Sigmoid colon (tissue), 7 donors: ENCODE data around the gene RPL10A. TPM values are rescaled to one million over a fixed set of nuclear protein-coding genes. Genes with fewer than 3 reads are reported as not detected.

ENCODE experiments used
- DNase-seq: peaks from one replicate; pipeline ENCODE4 v3.0.0-alpha.2; 2019
- H3K27ac ChIP-seq, 4 donors: fragments of 200-600 bp; sonication (generic); one replicate each; pipeline ENCODE4 v1.5.1; 2016 to 2019; ENCODE audit warnings: mild to moderate bottlenecking in 1 of 4
- H3K27me3 ChIP-seq, 3 donors: fragments of 200-600 bp; sonication (generic); one replicate each; pipeline ENCODE4 v1.5.1; 2019; ENCODE audit warnings: mild to moderate bottlenecking in 1 of 3
- H3K36me3 ChIP-seq, 4 donors: fragments of 200-600 bp; sonication (generic); one replicate each; pipeline ENCODE4 v1.5.1; 2016 to 2019
- H3K4me1 ChIP-seq, 4 donors: fragments of 200-600 bp; sonication (generic); one replicate each; pipeline ENCODE4 v1.5.1; 2017 to 2019
- H3K4me3 ChIP-seq, 4 donors: fragments of 200-600 bp; sonication (generic); one replicate each; pipeline ENCODE4 v1.5.1; 2017 to 2019; ENCODE audit warnings: mild to moderate bottlenecking in 2 of 4, moderate library complexity in 1 of 4
- H3K9me3 ChIP-seq, 4 donors: fragments of 200-600 bp in 3 of 4; sonication (generic) in 3 of 4; one replicate each; pipeline versions ENCODE4 v1.5.1 to v1.6.1; 2013 to 2019
- EP300 ChIP-seq, 4 donors: sonication (generic); formaldehyde crosslinking; IDR thresholded peaks; one replicate each; pipeline ENCODE4 v1.6.1; 2017; ENCODE audit warnings: antibody characterized with exemption in 4 of 4
- POLR2A ChIP-seq, 2 donors: fragments of 450-650 bp; IDR thresholded peaks; one replicate each; pipeline ENCODE4 v1.6.1; 2016; ENCODE audit warnings: antibody characterized with exemption in 2 of 2, mild to moderate bottlenecking in 2 of 2, moderate library complexity in 2 of 2
- POLR2AphosphoS5 ChIP-seq, 4 donors: sonication (generic); formaldehyde crosslinking; IDR thresholded peaks; one replicate each; pipeline ENCODE4 v1.6.1; 2017; ENCODE audit warnings: antibody characterized with exemption in 4 of 4
- WGBS, 2 donors: extraction: QIAGEN DNeasy Blood & Tissue Kit; methylation state at CpG; one replicate each; pipeline ENCODE4 v1.1.7; 2013; 5-methylcytosine and 5-hydroxymethylcytosine counted together
- intact Hi-C: fragments of 100-400 bp; cut with DNase I; formaldehyde crosslinking; loops from one replicate; pipeline ENCODE4 v1.15.1; 2023
- polyA plus RNA-seq, 3 donors: library from polyadenylated mRNA; stranded (reverse); fragments of 200-250 nt; gene quantifications; one replicate each; pipeline ENCODE4 v1.2.3, GENCODE V29; 2013
- total RNA-seq, 4 donors: library from RNA; depleted of rRNA; stranded (reverse); fragments of >200 nt; gene quantifications; one replicate each; pipeline ENCODE4 v1.1.0, GENCODE V29; 2016
- TF ChIP-seq, protein P1 (sequence below), 4 experiments: fragments of 450-650 bp in 3 of 4; fragments of 200-600 bp in 1 of 4; IDR thresholded peaks; one replicate each; pipeline ENCODE4 v1.5.1; 2016 to 2019; ENCODE audit warnings: antibody characterized with exemption in 4 of 4, mild to moderate bottlenecking in 3 of 4, moderate library complexity in 2 of 4
- donor health status: healthy with polysubstance abuse.
- donor health status: Bipolar disorder and iron deficiency.
- donor health status: healthy.

Gene RPL10A
- total and polyA plus RNA-seq, 7 donors = 1,381 to 3,217 (median 2,085) TPM

DNA sequence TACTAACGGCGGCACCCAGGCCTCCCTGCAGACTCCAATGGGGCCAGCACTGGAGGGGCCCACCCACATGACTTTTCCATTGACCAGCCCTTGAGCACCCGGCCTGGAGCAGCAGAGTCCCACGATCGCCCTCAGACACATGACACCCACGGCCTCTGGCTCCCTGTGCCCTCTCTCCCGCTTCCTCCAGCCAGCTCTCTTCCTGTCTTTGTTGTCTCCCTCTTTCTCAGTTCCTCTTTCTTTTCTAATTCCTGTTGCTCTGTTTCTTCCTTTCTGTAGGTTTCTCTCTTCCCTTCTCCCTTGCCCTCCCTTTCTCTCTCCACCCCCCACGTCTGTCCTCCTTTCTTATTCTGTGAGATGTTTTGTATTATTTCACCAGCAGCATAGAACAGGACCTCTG is 42.1 kb upstream of the RPL10A start:
- Histone ChIP-seq H3K27ac (no peak overlapping the region), H3K27me3 (no peaks in the 10 kb centered on the region), H3K36me3 (peaks cover 22 to 60% (median 37%) of the 10 kb centered on the region in 4 donors), H3K4me3 (no peak overlapping the region), H3K9me3 (peaks cover 0 to 7% (median 5%) of the 10 kb centered on the region in 4 donors), H3K4me1 (peaks cover 0 to 10% (median 3%) of the 10 kb centered on the region in 4 donors)
- 67 to 89% methylated on average over 8 of the region's 8 CpGs for WGBS, 2 donors
- DNase-seq = no peak
- intact Hi-C loops = no loop called here
- TF ChIP-seq, protein P1, sequence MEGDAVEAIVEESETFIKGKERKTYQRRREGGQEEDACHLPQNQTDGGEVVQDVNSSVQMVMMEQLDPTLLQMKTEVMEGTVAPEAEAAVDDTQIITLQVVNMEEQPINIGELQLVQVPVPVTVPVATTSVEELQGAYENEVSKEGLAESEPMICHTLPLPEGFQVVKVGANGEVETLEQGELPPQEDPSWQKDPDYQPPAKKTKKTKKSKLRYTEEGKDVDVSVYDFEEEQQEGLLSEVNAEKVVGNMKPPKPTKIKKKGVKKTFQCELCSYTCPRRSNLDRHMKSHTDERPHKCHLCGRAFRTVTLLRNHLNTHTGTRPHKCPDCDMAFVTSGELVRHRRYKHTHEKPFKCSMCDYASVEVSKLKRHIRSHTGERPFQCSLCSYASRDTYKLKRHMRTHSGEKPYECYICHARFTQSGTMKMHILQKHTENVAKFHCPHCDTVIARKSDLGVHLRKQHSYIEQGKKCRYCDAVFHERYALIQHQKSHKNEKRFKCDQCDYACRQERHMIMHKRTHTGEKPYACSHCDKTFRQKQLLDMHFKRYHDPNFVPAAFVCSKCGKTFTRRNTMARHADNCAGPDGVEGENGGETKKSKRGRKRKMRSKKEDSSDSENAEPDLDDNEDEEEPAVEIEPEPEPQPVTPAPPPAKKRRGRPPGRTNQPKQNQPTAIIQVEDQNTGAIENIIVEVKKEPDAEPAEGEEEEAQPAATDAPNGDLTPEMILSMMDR (IDR thresholded peaks at IDR 0.05) = no peak

GRCh38 chr6:35427435-35427834 is 40.8 kb upstream of the RPL10A start:
- H3K9me3 ChIP-seq = peaks cover 0 to 7% (median 5%) of the 10 kb centered on the region in 4 donors
- H3K27ac ChIP-seq = no peak overlapping the region
- peaks cover 0 to 10% (median 3%) of the 10 kb centered on the region in 4 donors for H3K4me1 ChIP-seq
- WGBS, 2 donors = 94% methylated on average over 5 of the region's 5 CpGs
- no peaks in the 10 kb centered on the region for H3K27me3 ChIP-seq
- peaks cover 13 to 50% (median 28%) of the 10 kb centered on the region in 4 donors for H3K36me3 ChIP-seq
- intact Hi-C loops = no loop called here
- DNase-seq = no peak
- no peak overlapping the region for H3K4me3 ChIP-seq
- no peak for TF ChIP-seq POLR2A (IDR thresholded peaks at IDR 0.05)

GRCh38 chr6:35427851-35428321 is 40.3 kb upstream of the RPL10A start:
- DNase-seq = no peak
- TF ChIP-seq, protein P1 (IDR thresholded peaks at IDR 0.05) = no peak
- TF ChIP-seq EP300 (IDR thresholded peaks at IDR 0.05) (no peak), POLR2AphosphoS5 (IDR thresholded peaks at IDR 0.05) (no peak), POLR2A (IDR thresholded peaks at IDR 0.05) (no peak)
- Histone ChIP-seq H3K4me3 (no peak overlapping the region), H3K4me1 (peaks cover 0 to 10% (median 3%) of the 10 kb centered on the region in 4 donors), H3K9me3 (peaks cover 0 to 7% (median 5%) of the 10 kb centered on the region in 4 donors), H3K27ac (no peak overlapping the region), H3K27me3 (no peaks in the 10 kb centered on the region), H3K36me3 (peaks cover 12 to 46% (median 26%) of the 10 kb centered on the region in 4 donors)
- 76 to 80% methylated on average over 9 of the region's 9 CpGs for WGBS, 2 donors
- intact Hi-C loops = no loop called here

DNA sequence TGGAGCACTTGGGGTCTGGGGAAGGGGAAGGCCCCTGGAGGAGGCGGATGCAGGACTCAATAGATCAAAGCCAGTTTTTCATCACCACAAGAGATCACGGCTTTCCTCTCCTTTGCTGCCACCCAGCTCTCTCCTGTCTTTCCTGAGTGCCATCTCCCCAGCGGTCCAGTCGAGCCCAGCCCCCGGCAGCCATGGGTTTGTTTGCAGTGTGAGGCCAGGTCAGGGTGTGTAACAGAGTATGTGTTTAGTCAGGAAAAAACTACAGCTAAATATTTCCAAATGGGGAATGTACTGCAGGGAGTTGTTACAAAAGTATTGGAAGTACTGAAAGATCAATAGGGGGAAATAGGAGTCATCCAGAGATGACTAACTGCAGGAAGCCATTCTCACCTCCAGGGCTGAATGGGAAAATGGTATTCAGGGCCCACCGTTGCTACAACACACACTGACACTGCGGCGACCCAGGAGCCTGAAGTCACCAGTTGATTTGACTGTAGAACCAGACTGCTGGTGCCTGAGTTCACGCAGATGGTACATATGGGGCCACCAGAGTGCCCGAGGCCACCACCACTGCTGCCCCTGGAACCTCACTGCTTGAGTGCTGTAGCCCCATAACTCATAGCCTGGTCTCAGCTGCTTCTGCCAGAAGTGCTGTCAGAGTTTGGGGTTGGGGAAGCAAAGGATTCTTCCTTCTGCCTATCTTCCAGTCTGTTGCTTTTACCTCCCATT is 39.6 kb upstream of the RPL10A start:
- Histone ChIP-seq H3K4me1 (peaks cover 0 to 10% (median 3%) of the 10 kb centered on the region in 4 donors), H3K36me3 (peaks cover 12 to 42% (median 24%) of the 10 kb centered on the region in 4 donors), H3K9me3 (peaks cover 0 to 7% (median 5%) of the 10 kb centered on the region in 4 donors), H3K27me3 (no peaks in the 10 kb centered on the region), H3K4me3 (no peak overlapping the region), H3K27ac (no peak overlapping the region)
- 87 to 95% methylated on average over 10 of the region's 10 CpGs for WGBS, 2 donors
- DNase-seq = no peak
- TF ChIP-seq POLR2A (IDR thresholded peaks at IDR 0.05) = no peak
- no peak for TF ChIP-seq EP300 (IDR thresholded peaks at IDR 0.05)
- TF ChIP-seq POLR2AphosphoS5 (IDR thresholded peaks at IDR 0.05) = no peak
- TF ChIP-seq, protein P1 (IDR thresholded peaks at IDR 0.05) = no peak
- intact Hi-C loops = no loop called here

DNA sequence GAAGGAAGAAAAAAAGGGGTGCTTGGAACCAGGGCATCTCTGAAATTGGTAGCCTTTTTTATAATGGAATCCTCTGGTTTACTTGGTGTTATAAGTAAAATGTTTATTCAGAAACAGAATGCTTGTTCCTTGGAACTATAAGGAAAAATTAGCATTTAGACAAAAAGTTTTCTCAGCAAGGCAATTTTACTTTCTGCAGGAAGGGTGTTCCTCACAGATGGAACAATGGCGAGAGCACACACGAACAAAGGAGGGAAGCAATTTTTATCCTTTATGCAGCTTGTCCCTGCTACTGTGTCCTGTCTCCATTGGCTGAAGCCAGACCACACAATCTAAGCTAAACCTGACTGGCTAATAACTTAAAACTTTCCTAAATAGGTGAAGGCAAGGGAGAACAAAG is 38.7 kb upstream of the RPL10A start:
- Histone ChIP-seq H3K27me3 (no peaks in the 10 kb centered on the region), H3K9me3 (peaks cover 0 to 7% (median 5%) of the 10 kb centered on the region in 4 donors), H3K4me3 (no peak overlapping the region), H3K27ac (no peak overlapping the region), H3K4me1 (peaks cover 0 to 10% (median 3%) of the 10 kb centered on the region in 4 donors), H3K36me3 (peaks cover 8 to 33% (median 15%) of the 10 kb centered on the region in 4 donors)
- intact Hi-C loops = no loop called here
- WGBS, 2 donors = 97 to 98% methylated on average over 2 of the region's 2 CpGs
- TF ChIP-seq POLR2A (IDR thresholded peaks at IDR 0.05) (no peak), EP300 (IDR thresholded peaks at IDR 0.05) (no peak), POLR2AphosphoS5 (IDR thresholded peaks at IDR 0.05) (no peak)
- TF ChIP-seq, protein P1 (IDR thresholded peaks at IDR 0.05) = no peak
- DNase-seq = no peak
